Measurements from ENCODE around the gene LRIG1.

LRIG1 gene

GRCh38 chr3:66484106-66484844, 16.5 kb downstream of the LRIG1 start:
- peaks cover 31% of the 10 kb centered on the region for H3K27me3 Mint-ChIP-seq
- H3K27ac Mint-ChIP-seq: no peak overlapping the region
- peaks cover 3 to 11% of the 10 kb centered on the region in 2 donors for H3K9me3 Mint-ChIP-seq
- H3K4me1 Mint-ChIP-seq: peaks cover 80% of the 10 kb centered on the region
- ATAC-seq: no peak
- DNase-seq: no peak
- no peak overlapping the region for H3K4me3 Mint-ChIP-seq

GRCh38 chr3:66483409-66483906, 17.4 kb downstream of the LRIG1 start:
- peak overlapping the region in 1 of 2 donors; percentile 17 for H3K27ac Mint-ChIP-seq
- H3K4me3 Mint-ChIP-seq: peak overlapping the region; percentile 16 to 36
- ATAC-seq (no peak), DNase-seq (no peak)
- peaks cover 4 to 19% of the 10 kb centered on the region in 2 donors for H3K9me3 Mint-ChIP-seq
- peaks cover 40% of the 10 kb centered on the region for H3K27me3 Mint-ChIP-seq
- H3K4me1 Mint-ChIP-seq: peaks cover 81% of the 10 kb centered on the region

- H3K9me3 Mint-ChIP-seq: peaks cover 4 to 19% of the 10 kb centered on the region in 2 donors
- H3K27me3 Mint-ChIP-seq: peaks cover 42% of the 10 kb centered on the region
- peak overlapping the region in 1 of 2 donors; percentile 17 for H3K27ac Mint-ChIP-seq
- ATAC-seq (no peak), DNase-seq (no peak)
- H3K4me3 Mint-ChIP-seq: peak overlapping the region; percentile 16 to 36
- peaks cover 81% of the 10 kb centered on the region for H3K4me1 Mint-ChIP-seq
Observed at GRCh38 chr3:66483006-66483405, 17.8 kb downstream of the LRIG1 start.

- peaks cover 34% of the 10 kb centered on the region for H3K27me3 Mint-ChIP-seq
- H3K4me3 Mint-ChIP-seq: peak overlapping the region in 1 of 2 donors; percentile 31
- ATAC-seq (no peak), DNase-seq (no peak)
- H3K4me1 Mint-ChIP-seq: peaks cover 79% of the 10 kb centered on the region
- peaks cover 4 to 19% of the 10 kb centered on the region in 2 donors for H3K9me3 Mint-ChIP-seq
- H3K27ac Mint-ChIP-seq: peak overlapping the region in 1 of 2 donors; percentile 83
Observed at GRCh38 chr3:66482018-66482404, 18.8 kb downstream of the LRIG1 start.

DNA sequence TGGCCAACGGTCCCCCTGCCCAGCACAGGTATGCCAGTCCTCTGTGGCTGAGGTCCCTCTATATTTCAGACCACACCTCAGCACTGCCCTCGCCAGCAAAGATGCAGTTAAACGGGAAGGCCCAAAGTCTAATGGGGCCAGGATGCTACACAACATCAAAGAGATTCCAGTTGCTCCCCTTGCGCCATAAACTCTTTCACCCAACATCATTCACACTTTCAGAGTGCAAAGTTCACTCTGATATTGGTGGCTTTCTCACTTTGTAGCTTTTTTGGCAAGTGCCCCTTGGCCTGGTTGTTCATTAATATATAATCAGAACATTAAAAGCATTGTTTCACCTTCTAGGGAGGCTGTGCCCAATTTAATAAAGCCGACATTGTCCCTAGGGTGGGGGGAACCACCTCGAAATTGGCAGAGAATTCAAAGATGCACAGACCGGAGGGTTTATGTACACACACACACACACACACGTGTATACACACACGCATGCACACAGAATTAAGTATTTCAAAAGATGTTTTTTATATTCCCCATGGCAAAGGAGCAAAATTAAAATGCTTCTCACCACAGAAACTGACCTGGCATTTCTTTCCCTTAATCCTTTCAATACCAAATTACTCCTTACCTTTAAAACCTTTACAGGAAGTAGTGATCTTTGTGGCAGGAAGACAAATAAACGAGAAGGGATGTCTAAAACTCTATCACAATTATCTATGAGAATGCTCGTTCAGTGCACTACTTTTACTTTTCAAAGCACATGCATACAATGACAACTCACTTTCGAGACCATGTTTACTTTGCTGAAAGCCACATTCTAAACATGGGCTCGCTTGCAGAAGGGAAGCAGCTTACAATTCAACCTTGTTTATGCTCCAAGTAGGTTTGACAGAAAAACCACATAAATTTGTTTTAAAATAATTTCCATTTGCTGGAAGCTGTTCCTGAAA, 19.5 kb downstream of the LRIG1 start:
- DNase-seq: no peak
- Mint-ChIP-seq H3K9me3 (peaks cover 4 to 19% of the 10 kb centered on the region in 2 donors), H3K4me1 (peaks cover 73% of the 10 kb centered on the region), H3K27me3 (peaks cover 27% of the 10 kb centered on the region), H3K4me3 (peak overlapping the region; percentile 73 to 74), H3K27ac (peak overlapping the region; percentile 83 to 86)
- ATAC-seq: peak; percentile 42

DNA sequence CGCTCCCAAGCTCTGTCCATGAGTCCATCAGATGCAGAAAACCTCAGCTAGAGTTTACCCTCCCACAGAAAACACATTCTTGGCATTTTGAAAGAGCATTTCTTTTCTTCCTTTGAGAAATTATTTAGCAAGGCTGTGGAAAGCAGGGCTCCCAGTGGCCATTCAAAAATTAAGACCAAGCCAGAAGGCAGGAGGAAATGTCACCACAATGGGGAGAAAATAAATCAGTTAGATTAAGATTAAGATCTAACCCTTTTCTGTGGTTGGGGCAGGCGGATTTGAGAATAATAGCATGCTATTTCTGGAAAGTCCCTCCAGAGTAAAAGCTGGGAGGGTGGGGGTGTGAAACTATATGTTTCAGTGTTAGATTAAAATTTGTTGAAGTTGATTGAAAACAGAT, 20.2 kb downstream of the LRIG1 start:
- peak overlapping the region; percentile 73 to 74 for H3K4me3 Mint-ChIP-seq
- peaks cover 4 to 19% of the 10 kb centered on the region in 2 donors for H3K9me3 Mint-ChIP-seq
- ATAC-seq: peak; percentile 89
- H3K27ac Mint-ChIP-seq: peak overlapping the region; percentile 79 to 86
- H3K27me3 Mint-ChIP-seq: peaks cover 20% of the 10 kb centered on the region
- H3K4me1 Mint-ChIP-seq: peaks cover 70% of the 10 kb centered on the region
- DNase-seq: peak; percentile 46 to 62

GRCh38 chr3:66479532-66479947, 21.3 kb downstream of the LRIG1 start:
- Mint-ChIP-seq H3K9me3 (peaks cover 4 to 19% of the 10 kb centered on the region in 2 donors), H3K4me3 (peak overlapping the region; percentile 34 to 47), H3K27ac (no peak overlapping the region), H3K27me3 (peaks cover 14% of the 10 kb centered on the region), H3K4me1 (peaks cover 64% of the 10 kb centered on the region)
- DNase-seq (no peak), ATAC-seq (peak; percentile 56)

DNA sequence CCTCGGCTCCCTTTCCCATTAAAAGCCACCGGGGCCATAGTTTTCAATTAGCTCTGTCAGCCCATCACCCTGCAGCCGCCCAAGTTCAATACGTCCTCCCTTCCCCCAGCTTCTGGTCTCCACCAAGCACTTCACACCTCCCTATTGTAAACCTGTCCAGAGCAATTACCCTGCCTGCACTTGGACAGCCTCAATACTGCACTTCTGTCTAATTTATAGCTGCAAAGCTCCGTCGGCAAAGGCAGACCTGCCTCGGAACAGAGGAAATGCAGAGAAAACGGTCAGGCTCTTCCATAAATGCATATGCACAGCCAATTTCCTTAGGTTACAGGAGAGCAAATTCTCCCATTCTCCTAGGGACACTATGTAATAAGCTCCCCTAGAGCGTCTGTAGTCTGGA, 21.9 kb downstream of the LRIG1 start:
- H3K27ac Mint-ChIP-seq: no peak overlapping the region
- H3K4me1 Mint-ChIP-seq: peaks cover 58% of the 10 kb centered on the region
- peaks cover 4 to 19% of the 10 kb centered on the region in 2 donors for H3K9me3 Mint-ChIP-seq
- ATAC-seq (no peak), DNase-seq (no peak)
- H3K27me3 Mint-ChIP-seq: peaks cover 14% of the 10 kb centered on the region
- peak overlapping the region in 1 of 2 donors; percentile 47 for H3K4me3 Mint-ChIP-seq

DNA sequence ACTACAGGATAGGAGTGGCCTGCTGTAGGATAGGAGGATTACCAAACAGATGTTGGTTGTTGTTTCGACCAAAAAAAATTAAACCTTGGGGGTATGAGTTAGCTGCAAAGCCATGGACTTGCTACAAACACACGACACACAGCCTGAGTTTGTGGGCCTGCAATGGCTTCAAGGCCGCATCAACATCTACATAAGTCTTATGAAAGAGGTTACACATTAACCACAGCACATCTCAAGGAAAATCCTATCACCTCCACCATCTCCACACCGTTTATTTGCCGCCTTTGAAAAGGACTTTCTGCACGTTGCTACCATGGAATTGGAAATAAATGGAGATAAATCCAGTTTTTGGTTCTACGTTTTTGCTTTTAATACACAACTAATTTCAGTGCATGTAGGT, 23.0 kb downstream of the LRIG1 start:
- Mint-ChIP-seq H3K27me3 (peaks cover 14% of the 10 kb centered on the region), H3K9me3 (peaks cover 4 to 19% of the 10 kb centered on the region in 2 donors), H3K27ac (no peak overlapping the region), H3K4me1 (peaks cover 47% of the 10 kb centered on the region), H3K4me3 (no peak overlapping the region)
- DNase-seq (no peak), ATAC-seq (no peak)

DNA sequence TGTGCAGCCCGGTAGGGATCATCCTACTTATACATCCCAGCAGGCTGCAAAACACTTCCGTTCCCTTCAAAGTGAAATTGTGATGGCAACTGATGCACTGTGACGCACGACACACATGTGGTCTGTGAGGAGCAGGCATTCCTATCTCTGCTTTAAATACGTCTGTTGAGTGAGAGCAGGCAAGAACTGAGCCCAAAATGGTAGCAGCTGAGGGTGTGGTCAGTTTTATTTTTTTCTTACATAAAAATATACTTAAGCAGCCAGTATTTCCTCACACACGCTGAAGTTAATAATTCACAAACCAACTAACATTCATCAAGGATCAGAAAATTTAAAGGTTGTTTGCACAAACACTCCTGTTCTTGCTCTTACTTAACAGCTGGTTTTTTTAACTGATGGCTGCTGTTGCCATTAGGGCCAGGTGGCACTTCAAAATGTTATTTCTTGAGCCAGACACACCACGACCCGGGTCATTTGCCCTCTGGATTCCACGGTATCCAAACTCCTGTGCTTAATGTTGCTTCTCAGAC, 23.9 kb downstream of the LRIG1 start:
- Mint-ChIP-seq H3K4me3 (no peak overlapping the region), H3K4me1 (peaks cover 40% of the 10 kb centered on the region), H3K27ac (no peak overlapping the region), H3K9me3 (peaks cover 4 to 19% of the 10 kb centered on the region in 2 donors), H3K27me3 (peaks cover 14% of the 10 kb centered on the region)
- no peak for DNase-seq
- ATAC-seq: no peak

DNA sequence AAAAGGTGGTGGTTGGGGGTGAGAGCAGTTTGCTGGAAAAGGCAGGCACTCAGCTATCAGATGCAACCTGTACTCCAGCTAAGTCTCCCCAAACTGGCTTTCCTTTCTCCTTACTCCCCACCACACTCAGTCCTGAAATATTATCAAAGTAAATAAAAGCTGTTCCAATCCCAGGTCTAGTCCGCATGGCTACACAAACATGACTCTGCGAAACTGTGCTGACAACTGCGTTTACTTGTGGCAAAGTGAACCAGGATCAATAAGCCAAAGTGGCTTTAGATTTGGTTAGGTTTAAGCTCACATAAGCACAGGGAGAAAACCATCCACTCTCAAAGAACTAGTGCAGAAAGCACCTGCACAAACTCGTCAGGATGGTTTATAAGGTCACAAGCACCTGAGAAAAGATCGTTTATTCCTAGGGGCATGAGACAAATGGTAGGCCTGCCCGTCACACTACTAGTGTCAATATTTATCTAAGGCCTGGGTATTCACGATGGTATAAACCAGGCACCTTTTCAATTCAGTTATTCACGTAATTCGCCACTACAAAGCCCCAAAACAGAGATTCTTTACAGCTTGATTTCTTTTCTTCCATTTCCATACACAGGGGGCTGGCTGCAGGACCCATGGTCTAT, 25.3 kb downstream of the LRIG1 start:
- no peak overlapping the region for H3K27ac Mint-ChIP-seq
- no peak overlapping the region for H3K4me3 Mint-ChIP-seq
- DNase-seq: no peak
- peaks cover 14% of the 10 kb centered on the region for H3K27me3 Mint-ChIP-seq
- no peak for ATAC-seq
- H3K9me3 Mint-ChIP-seq: peaks cover 4 to 19% of the 10 kb centered on the region in 2 donors
- peaks cover 26% of the 10 kb centered on the region for H3K4me1 Mint-ChIP-seq

- peak overlapping the region; percentile 23 to 46 for H3K4me3 Mint-ChIP-seq
- H3K4me1 Mint-ChIP-seq: peaks cover 26% of the 10 kb centered on the region
- ATAC-seq (no peak), DNase-seq (no peak)
- peaks cover 0 to 2% of the 10 kb centered on the region in 2 donors for H3K9me3 Mint-ChIP-seq
- H3K27ac Mint-ChIP-seq: peak overlapping the region; percentile 18 to 90
- H3K27me3 Mint-ChIP-seq: peaks cover 4% of the 10 kb centered on the region
Observed at GRCh38 chr3:66473692-66474091, 27.1 kb downstream of the LRIG1 start.

GRCh38 chr3:66473181-66473580, 27.6 kb downstream of the LRIG1 start:
- DNase-seq (no peak), ATAC-seq (no peak)
- H3K27ac Mint-ChIP-seq: peak overlapping the region; percentile 90 to 95
- peak overlapping the region; percentile 23 to 46 for H3K4me3 Mint-ChIP-seq
- H3K9me3 Mint-ChIP-seq: no peaks in the 10 kb centered on the region
- H3K27me3 Mint-ChIP-seq: no peaks in the 10 kb centered on the region
- peaks cover 28% of the 10 kb centered on the region for H3K4me1 Mint-ChIP-seq

DNA sequence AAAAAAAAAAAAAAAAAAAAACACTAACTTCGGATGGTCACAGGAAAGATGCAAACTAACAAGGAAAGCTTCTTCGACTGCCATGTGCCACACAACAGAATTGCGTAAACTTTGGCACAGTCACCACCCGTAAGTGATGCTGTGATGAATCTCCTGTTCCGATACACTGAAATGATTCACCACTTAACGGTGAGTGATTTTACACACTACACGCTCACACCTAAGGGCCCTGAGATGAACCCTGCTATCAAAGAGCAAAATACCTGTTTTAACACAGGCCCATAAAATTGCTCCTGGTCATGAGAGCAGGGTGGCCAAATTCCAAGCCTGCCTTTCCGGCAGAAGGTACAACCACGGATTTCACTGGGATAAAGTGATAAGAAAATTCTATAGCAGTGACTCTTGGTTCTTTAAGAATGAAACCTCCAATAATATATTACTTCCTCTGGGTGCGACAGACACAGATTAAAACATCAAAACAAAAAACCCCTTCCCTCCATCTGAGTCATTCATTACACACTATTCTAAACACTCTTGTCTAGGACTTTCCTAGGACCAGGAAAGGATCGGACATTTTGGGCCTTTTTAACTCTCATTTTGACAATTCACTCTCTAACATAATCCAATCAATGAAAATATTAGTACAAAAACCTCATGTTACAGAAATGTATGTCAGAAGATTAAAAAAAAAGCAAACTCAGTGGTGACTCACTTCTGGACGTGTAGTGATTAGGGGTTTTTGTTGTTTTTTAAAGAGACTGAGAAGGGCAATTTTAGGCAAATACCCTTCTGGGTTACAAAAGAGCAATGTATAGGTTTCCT, 28.3 kb downstream of the LRIG1 start:
- no peaks in the 10 kb centered on the region for H3K9me3 Mint-ChIP-seq
- peak; percentile 46 to 67 for DNase-seq
- peak overlapping the region; percentile 61 to 95 for H3K27ac Mint-ChIP-seq
- H3K27me3 Mint-ChIP-seq: no peaks in the 10 kb centered on the region
- H3K4me3 Mint-ChIP-seq: peak overlapping the region; percentile 23 to 46
- peak; percentile 90 for ATAC-seq
- peaks cover 26% of the 10 kb centered on the region for H3K4me1 Mint-ChIP-seq

Measured in stimulated activated naive CD8-positive, alpha-beta T cell treated with anti-CD3 and anti-CD28 coated beads, Interleukin-15, amount 100 ng/mL, for 72 hours (primary cell).